ENCODE data around the gene WDR7.

- no peak for TF ChIP-seq POLR2AphosphoS5 (IDR thresholded peaks at IDR 0.05)
- TF ChIP-seq CTCF (IDR thresholded peaks at IDR 0.05), result no peak
Observed at GRCh38 chr18:56987236-56987635, 336.1 kb downstream of the WDR7 start.

Data from prostate gland (tissue), 2 donors.